WTC11 (cell line): ENCODE data around the gene DLL4. TPM values are rescaled to one million over a fixed set of nuclear protein-coding genes. Genes with fewer than 3 reads are reported as not detected.
"Not testable (repeated sequence)": the region's sequence is repeated elsewhere in the genome, so short reads cannot be mapped to it uniquely, and the experiment has no call there.

Experiments
- ATAC-seq: fragments of 200-7000 bp; cut with Tn5 transposase; 2 replicates; pipeline ENCODE4 v1.10.0; 2021; ENCODE audit warnings: mild to moderate bottlenecking, moderate library complexity
- CTCF ChIA-PET: fragments of 300-600 bp; sonication (Branson Sonifier 250); formaldehyde crosslinking; loops from one replicate; lab custom pipeline; 2021; ENCODE audit warnings: antibody characterized with exemption; lab: Charles Lee
- POLR2A ChIA-PET: fragments of 350-600 bp; sonication (Branson Sonifier 250); formaldehyde crosslinking; loops from one replicate; lab custom pipeline; 2021; ENCODE audit warnings: antibody characterized with exemption; lab: Charles Lee
- DNase-seq: peaks from one replicate; pipeline ENCODE4 v3.0.0; 2021; ENCODE audit warnings: low spot score
- H3K27ac Mint-ChIP-seq: 2 replicates; pipeline ENCODE4 v1.8.0; 2021; ENCODE audit warnings: mixed read lengths
- H3K27me3 Mint-ChIP-seq: 2 replicates; pipeline ENCODE4 v1.8.0; 2021; ENCODE audit warnings: low read depth, mild to moderate bottlenecking, moderate library complexity, mixed read lengths
- H3K36me3 Mint-ChIP-seq: 2 replicates; pipeline ENCODE4 v1.8.0; 2021; ENCODE audit warnings: mixed read lengths
- H3K4me1 Mint-ChIP-seq: 2 replicates; pipeline ENCODE4 v1.8.0; 2022; ENCODE audit warnings: mixed read lengths
- H3K4me3 Mint-ChIP-seq: 2 replicates; pipeline ENCODE4 v1.8.0; 2021; ENCODE audit warnings: mild to moderate bottlenecking, moderate library complexity, mixed read lengths
- H3K9me3 Mint-ChIP-seq: 2 replicates; pipeline ENCODE4 v1.8.0; 2021; ENCODE audit warnings: mixed read lengths
- CBFB ChIP-seq: sonication (generic); formaldehyde crosslinking; IDR thresholded peaks from 2 replicates; pipeline ENCODE4 v1.8.1; 2022; ENCODE audit warnings: mild to moderate bottlenecking, low read depth, missing genetic modification reagents
- NFATC4 ChIP-seq: fragments of 250-450 bp; sonication (Bioruptor Pico); IDR thresholded peaks from 2 replicates; pipeline ENCODE4 v1.9.0; 2021; ENCODE audit warnings: mild to moderate bottlenecking
- SMAD4 ChIP-seq: sonication (generic); formaldehyde crosslinking; IDR thresholded peaks from 2 replicates; pipeline ENCODE4 v1.8.0; 2022; ENCODE audit warnings: mild to moderate bottlenecking, missing genetic modification reagents
- ZNF121 ChIP-seq: sonication (generic); formaldehyde crosslinking; IDR thresholded peaks from 2 replicates; pipeline ENCODE4 v1.8.0; 2023; ENCODE audit warnings: missing genetic modification reagents
- ZNF232 ChIP-seq: sonication (generic); formaldehyde crosslinking; IDR thresholded peaks from 2 replicates; pipeline ENCODE4 v1.8.0; 2022; ENCODE audit warnings: mild to moderate bottlenecking, missing genetic modification reagents
- total RNA-seq: library from RNA; stranded (reverse); gene quantifications from 3 replicates; pipeline ENCODE4 v1.2.3, GENCODE V29; 2021
- TF ChIP-seq, protein P1 (sequence below): fragments of 250-450 bp; sonication (Bioruptor Pico); IDR thresholded peaks from 2 replicates; pipeline ENCODE4 v1.9.0; 2021; ENCODE audit warnings: mild to moderate bottlenecking
- TF ChIP-seq, protein P2 (sequence below): sonication (generic); formaldehyde crosslinking; IDR thresholded peaks from 2 replicates; pipeline ENCODE4 v1.8.1; 2022; ENCODE audit warnings: mild to moderate bottlenecking, moderate library complexity, missing genetic modification reagents
- TF ChIP-seq, protein P3 (sequence below): sonication (generic); formaldehyde crosslinking; IDR thresholded peaks from 2 replicates; pipeline ENCODE4 v1.8.0; 2022; ENCODE audit warnings: mild to moderate bottlenecking, missing genetic modification reagents
- TF ChIP-seq, protein P4 (sequence below): sonication (generic); formaldehyde crosslinking; IDR thresholded peaks from 2 replicates; pipeline ENCODE4 v1.8.0; 2023; ENCODE audit warnings: missing genetic modification reagents, mild to moderate bottlenecking, borderline replicate concordance
- TF ChIP-seq, protein P5 (sequence below): fragments of 250-450 bp; sonication (Bioruptor Pico); IDR thresholded peaks from 2 replicates; pipeline ENCODE4 v1.9.0; 2021; ENCODE audit warnings: mild to moderate bottlenecking
- TF ChIP-seq, protein P6 (sequence below): fragments of 250-450 bp; sonication (Bioruptor Pico); IDR thresholded peaks from 2 replicates; pipeline ENCODE4 v1.8.0; 2021; ENCODE audit warnings: mild to moderate bottlenecking

Gene DLL4
- total RNA-seq, 1 experiment from 2014 or later, result 0.94 TPM

DNA sequence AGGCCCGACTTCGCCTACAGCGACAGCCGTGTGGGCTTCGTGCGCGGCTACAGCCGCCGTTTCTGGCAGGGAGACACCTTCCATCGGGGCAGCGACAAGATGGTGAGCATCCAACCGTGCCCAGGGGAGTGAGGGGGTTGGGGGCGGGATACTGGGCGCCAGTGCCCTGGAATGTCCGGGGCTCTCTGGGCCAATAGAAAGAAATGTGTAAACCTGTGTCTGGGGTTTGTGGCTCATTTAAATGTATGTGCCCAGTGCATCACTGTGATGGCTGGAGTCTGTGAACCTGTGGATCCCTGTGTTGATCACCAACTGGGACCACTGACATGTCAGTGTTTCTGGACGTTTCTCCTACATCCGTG, 24.6 kb downstream of the DLL4 start (continued):
- TF ChIP-seq, protein P1, sequence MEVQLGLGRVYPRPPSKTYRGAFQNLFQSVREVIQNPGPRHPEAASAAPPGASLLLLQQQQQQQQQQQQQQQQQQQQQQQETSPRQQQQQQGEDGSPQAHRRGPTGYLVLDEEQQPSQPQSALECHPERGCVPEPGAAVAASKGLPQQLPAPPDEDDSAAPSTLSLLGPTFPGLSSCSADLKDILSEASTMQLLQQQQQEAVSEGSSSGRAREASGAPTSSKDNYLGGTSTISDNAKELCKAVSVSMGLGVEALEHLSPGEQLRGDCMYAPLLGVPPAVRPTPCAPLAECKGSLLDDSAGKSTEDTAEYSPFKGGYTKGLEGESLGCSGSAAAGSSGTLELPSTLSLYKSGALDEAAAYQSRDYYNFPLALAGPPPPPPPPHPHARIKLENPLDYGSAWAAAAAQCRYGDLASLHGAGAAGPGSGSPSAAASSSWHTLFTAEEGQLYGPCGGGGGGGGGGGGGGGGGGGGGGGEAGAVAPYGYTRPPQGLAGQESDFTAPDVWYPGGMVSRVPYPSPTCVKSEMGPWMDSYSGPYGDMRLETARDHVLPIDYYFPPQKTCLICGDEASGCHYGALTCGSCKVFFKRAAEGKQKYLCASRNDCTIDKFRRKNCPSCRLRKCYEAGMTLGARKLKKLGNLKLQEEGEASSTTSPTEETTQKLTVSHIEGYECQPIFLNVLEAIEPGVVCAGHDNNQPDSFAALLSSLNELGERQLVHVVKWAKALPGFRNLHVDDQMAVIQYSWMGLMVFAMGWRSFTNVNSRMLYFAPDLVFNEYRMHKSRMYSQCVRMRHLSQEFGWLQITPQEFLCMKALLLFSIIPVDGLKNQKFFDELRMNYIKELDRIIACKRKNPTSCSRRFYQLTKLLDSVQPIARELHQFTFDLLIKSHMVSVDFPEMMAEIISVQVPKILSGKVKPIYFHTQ, result no peak
- TF ChIP-seq NFATC4 (CRISPR knock-in tag) (0 out of 2 replicates have a peak, but pooled peaks have one; percentile 44), CBFB (no peak), ZNF232 (CRISPR knock-in tag) (no peak)
- TF ChIP-seq, protein P2, sequence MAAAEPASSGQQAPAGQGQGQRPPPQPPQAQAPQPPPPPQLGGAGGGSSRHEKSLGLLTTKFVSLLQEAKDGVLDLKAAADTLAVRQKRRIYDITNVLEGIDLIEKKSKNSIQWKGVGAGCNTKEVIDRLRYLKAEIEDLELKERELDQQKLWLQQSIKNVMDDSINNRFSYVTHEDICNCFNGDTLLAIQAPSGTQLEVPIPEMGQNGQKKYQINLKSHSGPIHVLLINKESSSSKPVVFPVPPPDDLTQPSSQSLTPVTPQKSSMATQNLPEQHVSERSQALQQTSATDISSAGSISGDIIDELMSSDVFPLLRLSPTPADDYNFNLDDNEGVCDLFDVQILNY, result no peak
- TF ChIP-seq, protein P3, sequence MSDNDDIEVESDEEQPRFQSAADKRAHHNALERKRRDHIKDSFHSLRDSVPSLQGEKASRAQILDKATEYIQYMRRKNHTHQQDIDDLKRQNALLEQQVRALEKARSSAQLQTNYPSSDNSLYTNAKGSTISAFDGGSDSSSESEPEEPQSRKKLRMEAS (CRISPR knock-in tag), result no peak
- TF ChIP-seq, protein P4, sequence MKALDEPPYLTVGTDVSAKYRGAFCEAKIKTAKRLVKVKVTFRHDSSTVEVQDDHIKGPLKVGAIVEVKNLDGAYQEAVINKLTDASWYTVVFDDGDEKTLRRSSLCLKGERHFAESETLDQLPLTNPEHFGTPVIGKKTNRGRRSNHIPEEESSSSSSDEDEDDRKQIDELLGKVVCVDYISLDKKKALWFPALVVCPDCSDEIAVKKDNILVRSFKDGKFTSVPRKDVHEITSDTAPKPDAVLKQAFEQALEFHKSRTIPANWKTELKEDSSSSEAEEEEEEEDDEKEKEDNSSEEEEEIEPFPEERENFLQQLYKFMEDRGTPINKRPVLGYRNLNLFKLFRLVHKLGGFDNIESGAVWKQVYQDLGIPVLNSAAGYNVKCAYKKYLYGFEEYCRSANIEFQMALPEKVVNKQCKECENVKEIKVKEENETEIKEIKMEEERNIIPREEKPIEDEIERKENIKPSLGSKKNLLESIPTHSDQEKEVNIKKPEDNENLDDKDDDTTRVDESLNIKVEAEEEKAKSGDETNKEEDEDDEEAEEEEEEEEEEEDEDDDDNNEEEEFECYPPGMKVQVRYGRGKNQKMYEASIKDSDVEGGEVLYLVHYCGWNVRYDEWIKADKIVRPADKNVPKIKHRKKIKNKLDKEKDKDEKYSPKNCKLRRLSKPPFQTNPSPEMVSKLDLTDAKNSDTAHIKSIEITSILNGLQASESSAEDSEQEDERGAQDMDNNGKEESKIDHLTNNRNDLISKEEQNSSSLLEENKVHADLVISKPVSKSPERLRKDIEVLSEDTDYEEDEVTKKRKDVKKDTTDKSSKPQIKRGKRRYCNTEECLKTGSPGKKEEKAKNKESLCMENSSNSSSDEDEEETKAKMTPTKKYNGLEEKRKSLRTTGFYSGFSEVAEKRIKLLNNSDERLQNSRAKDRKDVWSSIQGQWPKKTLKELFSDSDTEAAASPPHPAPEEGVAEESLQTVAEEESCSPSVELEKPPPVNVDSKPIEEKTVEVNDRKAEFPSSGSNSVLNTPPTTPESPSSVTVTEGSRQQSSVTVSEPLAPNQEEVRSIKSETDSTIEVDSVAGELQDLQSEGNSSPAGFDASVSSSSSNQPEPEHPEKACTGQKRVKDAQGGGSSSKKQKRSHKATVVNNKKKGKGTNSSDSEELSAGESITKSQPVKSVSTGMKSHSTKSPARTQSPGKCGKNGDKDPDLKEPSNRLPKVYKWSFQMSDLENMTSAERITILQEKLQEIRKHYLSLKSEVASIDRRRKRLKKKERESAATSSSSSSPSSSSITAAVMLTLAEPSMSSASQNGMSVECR, result 0 out of 2 replicates have a peak, but pooled peaks have one; percentile 6
- TF ChIP-seq, protein P5, sequence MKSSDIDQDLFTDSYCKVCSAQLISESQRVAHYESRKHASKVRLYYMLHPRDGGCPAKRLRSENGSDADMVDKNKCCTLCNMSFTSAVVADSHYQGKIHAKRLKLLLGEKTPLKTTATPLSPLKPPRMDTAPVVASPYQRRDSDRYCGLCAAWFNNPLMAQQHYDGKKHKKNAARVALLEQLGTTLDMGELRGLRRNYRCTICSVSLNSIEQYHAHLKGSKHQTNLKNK (CRISPR knock-in tag), result no peak
- TF ChIP-seq, protein P6, sequence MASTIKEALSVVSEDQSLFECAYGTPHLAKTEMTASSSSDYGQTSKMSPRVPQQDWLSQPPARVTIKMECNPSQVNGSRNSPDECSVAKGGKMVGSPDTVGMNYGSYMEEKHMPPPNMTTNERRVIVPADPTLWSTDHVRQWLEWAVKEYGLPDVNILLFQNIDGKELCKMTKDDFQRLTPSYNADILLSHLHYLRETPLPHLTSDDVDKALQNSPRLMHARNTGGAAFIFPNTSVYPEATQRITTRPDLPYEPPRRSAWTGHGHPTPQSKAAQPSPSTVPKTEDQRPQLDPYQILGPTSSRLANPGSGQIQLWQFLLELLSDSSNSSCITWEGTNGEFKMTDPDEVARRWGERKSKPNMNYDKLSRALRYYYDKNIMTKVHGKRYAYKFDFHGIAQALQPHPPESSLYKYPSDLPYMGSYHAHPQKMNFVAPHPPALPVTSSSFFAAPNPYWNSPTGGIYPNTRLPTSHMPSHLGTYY (CRISPR knock-in tag), result no peak

DNA sequence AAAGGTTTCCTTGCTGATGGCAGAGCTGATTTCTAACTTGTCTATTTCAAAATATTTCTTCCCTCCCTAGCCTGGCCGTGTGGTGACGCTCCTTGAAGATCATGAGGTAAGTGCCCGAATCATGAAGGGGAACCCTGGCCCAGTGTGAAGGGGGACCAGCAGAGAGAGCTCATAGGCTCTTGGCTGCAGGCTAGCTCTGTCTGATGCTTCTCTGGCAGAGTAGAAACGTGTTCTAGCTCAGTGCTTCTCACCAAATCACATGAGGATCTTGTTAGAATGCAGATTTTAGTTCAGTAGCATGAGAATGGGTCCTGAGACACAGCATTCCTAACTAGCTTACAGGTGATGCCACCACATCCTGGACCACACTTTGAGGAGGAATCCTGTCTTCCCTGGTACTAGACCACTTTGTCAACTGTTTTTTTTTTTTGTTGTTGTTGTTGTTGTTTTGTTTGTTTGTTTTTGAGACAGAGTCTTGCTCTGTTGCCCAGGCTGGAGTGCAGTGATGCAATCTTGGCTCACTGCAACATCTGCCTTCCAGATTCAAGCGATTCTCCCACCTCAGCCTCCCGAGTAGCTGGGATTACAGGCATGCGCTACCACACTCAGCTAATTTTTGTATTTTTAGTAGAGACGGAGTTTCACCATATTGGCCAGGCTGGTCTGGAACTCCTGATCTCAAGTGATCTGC, 25.2 kb downstream of the DLL4 start:
- POLR2A ChIA-PET, result interaction anchor here (0.5 to 4.6 kb wide), 12 partner anchors 9 to 586 kb away, joined by 3 to 80 read pairs (median 4); partner anchors contain the start of gene DLL4
- peak overlapping the region; percentile 83 for H3K4me3 Mint-ChIP-seq
- not testable (repeated sequence) for H3K9me3 Mint-ChIP-seq
- TF ChIP-seq ZNF121 (CRISPR knock-in tag), result 0 out of 2 replicates have a peak, but pooled peaks have one; percentile 25
- TF ChIP-seq SMAD4 (CRISPR knock-in tag), result 0 out of 2 replicates have a peak, but pooled peaks have one; percentile 20
- TF ChIP-seq, all 79 proteins: peak for 2; not testable (repeated sequence) for 77
- not testable (repeated sequence) for H3K27me3 Mint-ChIP-seq, ATAC-seq, H3K36me3 Mint-ChIP-seq, DNase-seq
- H3K4me1 Mint-ChIP-seq, result peaks cover 39% of the 10 kb centered on the region
- CTCF ChIA-PET, result interaction anchor here (0.7 to 9.6 kb wide), 8 partner anchors 9 to 547 kb away, joined by 3 to 99 read pairs (median 4); partner anchors contain the start of genes DLL4 and RHOV
- H3K27ac Mint-ChIP-seq, result peak overlapping the region; percentile 96
